Sigmoid colon (tissue), 7 donors: ENCODE results near the gene TMEM39B. TPM values are rescaled to one million over a fixed set of nuclear protein-coding genes. Genes with fewer than 3 reads are reported as not detected.

Source experiments
- DNase-seq: peaks from one replicate; pipeline ENCODE4 v3.0.0-alpha.2; 2019
- H3K27ac ChIP-seq, 4 donors: fragments of 200-600 bp; sonication (generic); one replicate each; pipeline ENCODE4 v1.5.1; 2016 to 2019; ENCODE audit warnings: mild to moderate bottlenecking in 1 of 4
- H3K27me3 ChIP-seq, 3 donors: fragments of 200-600 bp; sonication (generic); one replicate each; pipeline ENCODE4 v1.5.1; 2019; ENCODE audit warnings: mild to moderate bottlenecking in 1 of 3
- H3K36me3 ChIP-seq, 4 donors: fragments of 200-600 bp; sonication (generic); one replicate each; pipeline ENCODE4 v1.5.1; 2016 to 2019
- H3K4me1 ChIP-seq, 4 donors: fragments of 200-600 bp; sonication (generic); one replicate each; pipeline ENCODE4 v1.5.1; 2017 to 2019
- H3K4me3 ChIP-seq, 4 donors: fragments of 200-600 bp; sonication (generic); one replicate each; pipeline ENCODE4 v1.5.1; 2017 to 2019; ENCODE audit warnings: mild to moderate bottlenecking in 2 of 4, moderate library complexity in 1 of 4
- H3K9me3 ChIP-seq, 4 donors: fragments of 200-600 bp in 3 of 4; sonication (generic) in 3 of 4; one replicate each; pipeline versions ENCODE4 v1.5.1 to v1.6.1; 2013 to 2019
- CTCF ChIP-seq, 4 experiments: fragments of 450-650 bp in 3 of 4; fragments of 200-600 bp in 1 of 4; IDR thresholded peaks; one replicate each; pipeline ENCODE4 v1.5.1; 2016 to 2019; ENCODE audit warnings: antibody characterized with exemption in 4 of 4, mild to moderate bottlenecking in 3 of 4, moderate library complexity in 2 of 4
- EP300 ChIP-seq, 4 donors: sonication (generic); formaldehyde crosslinking; IDR thresholded peaks; one replicate each; pipeline ENCODE4 v1.6.1; 2017; ENCODE audit warnings: antibody characterized with exemption in 4 of 4
- POLR2A ChIP-seq, 2 donors: fragments of 450-650 bp; IDR thresholded peaks; one replicate each; pipeline ENCODE4 v1.6.1; 2016; ENCODE audit warnings: antibody characterized with exemption in 2 of 2, mild to moderate bottlenecking in 2 of 2, moderate library complexity in 2 of 2
- POLR2AphosphoS5 ChIP-seq, 4 donors: sonication (generic); formaldehyde crosslinking; IDR thresholded peaks; one replicate each; pipeline ENCODE4 v1.6.1; 2017; ENCODE audit warnings: antibody characterized with exemption in 4 of 4
- WGBS, 2 donors: extraction: QIAGEN DNeasy Blood & Tissue Kit; methylation state at CpG; one replicate each; pipeline ENCODE4 v1.1.7; 2013; 5-methylcytosine and 5-hydroxymethylcytosine counted together
- intact Hi-C: fragments of 100-400 bp; cut with DNase I; formaldehyde crosslinking; loops from one replicate; pipeline ENCODE4 v1.15.1; 2023
- polyA plus RNA-seq, 3 donors: library from polyadenylated mRNA; stranded (reverse); fragments of 200-250 nt; gene quantifications; one replicate each; pipeline ENCODE4 v1.2.3, GENCODE V29; 2013
- total RNA-seq, 4 donors: library from RNA; depleted of rRNA; stranded (reverse); fragments of >200 nt; gene quantifications; one replicate each; pipeline ENCODE4 v1.1.0, GENCODE V29; 2016
- donor health status: healthy with polysubstance abuse.
- donor health status: Bipolar disorder and iron deficiency.
- donor health status: healthy.

The TMEM39B gene
- total and polyA plus RNA-seq, 7 donors = 2.0 to 11.9 (median 3.7) TPM

DNA sequence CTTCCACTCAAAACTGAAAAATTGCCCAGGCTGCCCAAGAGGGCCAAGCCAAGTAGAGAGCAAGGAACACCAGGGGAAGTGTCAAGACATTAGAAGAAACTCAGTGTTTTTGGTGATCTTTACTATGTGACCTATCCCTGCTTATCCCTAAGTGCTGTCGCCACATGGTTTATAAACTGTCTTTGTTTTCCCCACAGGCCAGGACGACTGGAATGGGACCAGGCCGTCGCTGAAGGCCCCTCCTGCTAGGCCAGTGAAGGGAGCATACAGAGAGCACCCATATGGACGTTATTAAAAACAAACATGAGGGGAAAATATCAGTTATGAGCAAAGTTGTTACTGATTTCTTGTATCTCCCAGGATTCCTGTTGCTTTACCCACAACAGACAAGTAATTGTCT lies 30.4 kb upstream of the TMEM39B start:
- Histone ChIP-seq H3K4me3 (no peak overlapping the region), H3K27ac (no peak overlapping the region), H3K4me1 (no peaks in the 10 kb centered on the region), H3K27me3 (no peaks in the 10 kb centered on the region), H3K9me3 (no peaks in the 10 kb centered on the region), H3K36me3 (peaks cover 0 to 73% (median 48%) of the 10 kb centered on the region in 4 donors)
- DNase-seq = no peak
- 80 to 83% methylated on average over 5 of the region's 5 CpGs for WGBS, 2 donors
- intact Hi-C loops = no loop called here
- TF ChIP-seq EP300 (IDR thresholded peaks at IDR 0.05) = no peak
- TF ChIP-seq POLR2A (IDR thresholded peaks at IDR 0.05) = no peak
- TF ChIP-seq CTCF (IDR thresholded peaks at IDR 0.05) = no peak
- TF ChIP-seq POLR2AphosphoS5 (IDR thresholded peaks at IDR 0.05) = no peak

DNA sequence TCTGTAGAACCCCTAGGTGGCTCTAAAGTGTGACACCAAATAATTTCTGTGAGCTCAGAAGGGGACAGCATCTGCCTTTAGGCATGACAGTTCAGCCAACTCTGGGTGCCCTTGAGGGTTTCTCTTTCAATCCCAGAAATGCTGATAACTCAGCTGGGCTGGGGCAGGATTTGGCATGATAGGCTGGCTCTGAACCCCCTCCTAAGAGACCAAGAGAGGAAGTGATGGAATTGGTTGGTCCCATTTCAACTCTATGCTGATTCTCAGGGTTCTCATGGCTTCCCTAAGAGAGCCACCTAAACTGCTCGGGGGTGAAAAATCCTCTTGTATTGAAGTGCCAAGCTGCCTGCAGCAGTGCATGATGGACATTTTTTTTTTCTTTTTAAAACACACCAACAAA lies 28.5 kb upstream of the TMEM39B start:
- Histone ChIP-seq H3K27ac (no peak overlapping the region), H3K4me1 (no peaks in the 10 kb centered on the region), H3K9me3 (no peaks in the 10 kb centered on the region), H3K36me3 (peaks cover 0 to 60% (median 44%) of the 10 kb centered on the region in 4 donors), H3K4me3 (no peak overlapping the region), H3K27me3 (no peaks in the 10 kb centered on the region)
- WGBS, 2 donors = 89 to 96% methylated on average over 1 of the region's 1 CpG
- DNase-seq = no peak
- intact Hi-C loops = no loop called here
- TF ChIP-seq POLR2A (IDR thresholded peaks at IDR 0.05) (no peak), POLR2AphosphoS5 (IDR thresholded peaks at IDR 0.05) (no peak), EP300 (IDR thresholded peaks at IDR 0.05) (no peak), CTCF (IDR thresholded peaks at IDR 0.05) (no peak)

GRCh38 chr1:32045772-32046171 lies 27.0 kb upstream of the TMEM39B start:
- DNase-seq = no peak
- peaks cover 9 to 47% (median 33%) of the 10 kb centered on the region in 4 donors for H3K36me3 ChIP-seq
- H3K4me1 ChIP-seq = no peaks in the 10 kb centered on the region

GRCh38 chr1:32047701-32048100 lies 25.0 kb upstream of the TMEM39B start:
- no peaks in the 10 kb centered on the region for H3K27me3 ChIP-seq
- H3K9me3 ChIP-seq = no peaks in the 10 kb centered on the region
- intact Hi-C loops = no loop called here
- no peak for DNase-seq
- peaks cover 19 to 47% (median 31%) of the 10 kb centered on the region in 4 donors for H3K36me3 ChIP-seq
- no peak overlapping the region for H3K27ac ChIP-seq
- no peak overlapping the region for H3K4me3 ChIP-seq
- H3K4me1 ChIP-seq = no peaks in the 10 kb centered on the region
- TF ChIP-seq POLR2AphosphoS5 (IDR thresholded peaks at IDR 0.05) (no peak), CTCF (IDR thresholded peaks at IDR 0.05) (no peak), POLR2A (IDR thresholded peaks at IDR 0.05) (no peak), EP300 (IDR thresholded peaks at IDR 0.05) (no peak)

More at GRCh38 chr1:32045772-32046171, 27.0 kb upstream of the TMEM39B start:
- intact Hi-C loops = no loop called here
- H3K27ac ChIP-seq = no peak overlapping the region
- H3K4me3 ChIP-seq = no peak overlapping the region
- H3K9me3 ChIP-seq = no peaks in the 10 kb centered on the region
- 88 to 93% methylated on average over 2 of the region's 2 CpGs for WGBS, 2 donors
- no peak for TF ChIP-seq POLR2A (IDR thresholded peaks at IDR 0.05)
- no peak for TF ChIP-seq CTCF (IDR thresholded peaks at IDR 0.05)
- no peak for TF ChIP-seq EP300 (IDR thresholded peaks at IDR 0.05)
- TF ChIP-seq POLR2AphosphoS5 (IDR thresholded peaks at IDR 0.05) = no peak
- H3K27me3 ChIP-seq = no peaks in the 10 kb centered on the region

DNA sequence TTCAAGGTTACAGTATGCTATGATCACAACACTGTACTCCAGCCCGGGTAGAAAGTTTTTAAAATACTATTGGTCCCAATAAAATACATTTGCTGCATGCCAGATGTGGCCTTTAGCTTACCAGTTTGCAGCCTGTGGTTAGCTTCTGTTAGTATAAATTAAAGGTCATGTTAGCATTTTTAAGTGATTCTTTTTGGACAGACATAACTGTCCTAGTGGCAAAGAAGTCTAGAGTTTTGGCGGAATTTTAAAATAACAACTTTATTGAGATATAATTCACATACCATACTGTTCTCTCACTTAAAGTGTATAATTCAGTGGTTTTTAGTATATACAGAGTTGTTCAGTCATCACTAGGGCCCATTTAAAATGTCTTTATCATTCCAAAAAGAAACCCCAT lies 24.3 kb upstream of the TMEM39B start:
- Histone ChIP-seq H3K4me3 (no peak overlapping the region), H3K27ac (no peak overlapping the region), H3K9me3 (no peaks in the 10 kb centered on the region), H3K27me3 (no peaks in the 10 kb centered on the region), H3K36me3 (peaks cover 20 to 42% (median 35%) of the 10 kb centered on the region in 4 donors), H3K4me1 (no peaks in the 10 kb centered on the region)
- no peak for DNase-seq
- no peak for TF ChIP-seq POLR2AphosphoS5 (IDR thresholded peaks at IDR 0.05)
- TF ChIP-seq CTCF (IDR thresholded peaks at IDR 0.05) = no peak
- no peak for TF ChIP-seq EP300 (IDR thresholded peaks at IDR 0.05)
- no peak for TF ChIP-seq POLR2A (IDR thresholded peaks at IDR 0.05)
- intact Hi-C loops = no loop called here
- WGBS, 2 donors = 71 to 82% methylated on average over 2 of the region's 2 CpGs
